Neuronal stem cell (in vitro differentiated cells): ENCODE data around the gene COQ5.

Source experiments
- DNase-seq: peaks from one replicate; pipeline ENCODE4 v3.0.0-alpha.2; 2013; ENCODE audit warnings: low spot score
- H2AFZ ChIP-seq: one replicate; pipeline ENCODE4 v1.6.1; 2013; ENCODE audit warnings: mild to moderate bottlenecking, low read length, inconsistent platforms
- H2AK5ac ChIP-seq: 2 replicates; pipeline ENCODE4 v1.6.1; 2013; ENCODE audit warnings: low read depth, mild to moderate bottlenecking, inconsistent platforms, low read length, moderate library complexity, mixed read lengths
- H2BK120ac ChIP-seq: 2 replicates; pipeline ENCODE4 v1.6.1; 2013; ENCODE audit warnings: low read depth, mild to moderate bottlenecking, inconsistent platforms, low read length, moderate library complexity, mixed read lengths
- H2BK12ac ChIP-seq: one replicate; pipeline ENCODE4 v1.6.1; 2013; ENCODE audit warnings: low read length, inconsistent platforms
- H2BK15ac ChIP-seq: 2 replicates; pipeline ENCODE4 v1.6.1; 2013; ENCODE audit warnings: mild to moderate bottlenecking, low read length, inconsistent platforms, mixed read lengths
- H2BK5ac ChIP-seq: one replicate; pipeline ENCODE4 v1.6.1; 2013; ENCODE audit warnings: inconsistent platforms, mild to moderate bottlenecking, low read length, moderate library complexity
- H3K14ac ChIP-seq: one replicate; pipeline ENCODE4 v1.6.1; 2013; ENCODE audit warnings: low read length, inconsistent platforms
- H3K18ac ChIP-seq: 2 replicates; pipeline ENCODE4 v1.6.1; 2013; ENCODE audit warnings: low read length, inconsistent platforms
- H3K23ac ChIP-seq: 2 replicates; pipeline ENCODE4 v1.6.1; 2013; ENCODE audit warnings: low read depth, mild to moderate bottlenecking, mixed read lengths, low read length, inconsistent platforms; ENCODE audit not compliant: poor library complexity
- H3K27ac ChIP-seq: replicated peaks from 3 replicates; pipeline ENCODE4 v1.5.1; 2013; ENCODE audit warnings: low read length, inconsistent platforms
- H3K27me3 ChIP-seq, 3 experiments: 2 replicates each; pipeline ENCODE4 v1.6.1; 2013; ENCODE audit warnings: low read length in 3 of 3, mild to moderate bottlenecking in 2 of 3, inconsistent platforms in 1 of 3, low read depth in 1 of 3, mixed read lengths in 1 of 3, moderate library complexity in 1 of 3; ENCODE audit not compliant: control insufficient read depth in 3 of 3, insufficient read depth in 3 of 3
- H3K36me3 ChIP-seq, 2 donors: replicated peaks in 1 of 2; 2 replicates each; pipeline ENCODE4 v1.6.1; 2013; ENCODE audit warnings: low read length in 2 of 2; ENCODE audit not compliant: control insufficient read depth in 2 of 2, insufficient read depth in 2 of 2
- H3K4ac ChIP-seq: 2 replicates; pipeline ENCODE4 v1.6.1; 2013; ENCODE audit warnings: inconsistent platforms, mild to moderate bottlenecking, low read length, moderate library complexity
- H3K4me1 ChIP-seq, 2 donors: 1 replicate in 1 of 2; 2 replicates in 1 of 2; pipeline ENCODE4 v1.6.1; 2013; ENCODE audit warnings: low read length in 2 of 2, low read depth in 1 of 2; ENCODE audit not compliant: control insufficient read depth in 2 of 2, insufficient read depth in 1 of 2
- H3K4me2 ChIP-seq: one replicate; pipeline ENCODE4 v1.6.1; 2013; ENCODE audit warnings: mild to moderate bottlenecking, low read length, inconsistent platforms; ENCODE audit not compliant: insufficient read depth, poor library complexity, severe bottlenecking
- H3K4me3 ChIP-seq, 2 donors: 2 replicates each; pipeline ENCODE4 v1.5.1; 2013; ENCODE audit warnings: low read length in 2 of 2, mild to moderate bottlenecking in 2 of 2, inconsistent platforms in 1 of 2, moderate library complexity in 1 of 2
- H3K79me1 ChIP-seq: one replicate; pipeline ENCODE4 v1.6.1; 2013; ENCODE audit warnings: low read depth, mild to moderate bottlenecking, inconsistent platforms, low read length, moderate library complexity
- H3K9ac ChIP-seq: one replicate; pipeline ENCODE4 v1.6.1; 2013; ENCODE audit warnings: mild to moderate bottlenecking, low read depth, low read length, inconsistent platforms; ENCODE audit not compliant: poor library complexity
- H3K9me3 ChIP-seq, 2 donors: replicated peaks in 1 of 2; 2 replicates each; pipeline versions ENCODE3 to v1.6.1; 2013; ENCODE audit warnings: low read length in 2 of 2, mild to moderate bottlenecking in 2 of 2, inconsistent platforms in 1 of 2, low read depth in 1 of 2, mixed read lengths in 1 of 2, moderate library complexity in 1 of 2; ENCODE audit not compliant: control insufficient read depth in 2 of 2, insufficient read depth in 1 of 2
- H4K8ac ChIP-seq: one replicate; pipeline ENCODE4 v1.6.1; 2013; ENCODE audit warnings: low read depth, mild to moderate bottlenecking, inconsistent platforms, low read length, moderate library complexity
- H4K91ac ChIP-seq: one replicate; pipeline ENCODE4 v1.6.1; 2013; ENCODE audit warnings: low read length, low read depth, mild to moderate bottlenecking, inconsistent platforms; ENCODE audit not compliant: poor library complexity
- WGBS, 2 donors: extraction: QIAGEN DNeasy Blood & Tissue Kit; methylation state at CpG; one replicate each; pipeline ENCODE4 v1.1.7; 2013; ENCODE audit warnings: missing lambda C conversion rate in 2 of 2, mixed read lengths in 1 of 2; ENCODE audit not compliant: insufficient read length in 2 of 2, insufficient replicate concordance in 1 of 2; ENCODE audit errors: extremely low coverage in 2 of 2; 5-methylcytosine and 5-hydroxymethylcytosine counted together

The COQ5 gene

DNA sequence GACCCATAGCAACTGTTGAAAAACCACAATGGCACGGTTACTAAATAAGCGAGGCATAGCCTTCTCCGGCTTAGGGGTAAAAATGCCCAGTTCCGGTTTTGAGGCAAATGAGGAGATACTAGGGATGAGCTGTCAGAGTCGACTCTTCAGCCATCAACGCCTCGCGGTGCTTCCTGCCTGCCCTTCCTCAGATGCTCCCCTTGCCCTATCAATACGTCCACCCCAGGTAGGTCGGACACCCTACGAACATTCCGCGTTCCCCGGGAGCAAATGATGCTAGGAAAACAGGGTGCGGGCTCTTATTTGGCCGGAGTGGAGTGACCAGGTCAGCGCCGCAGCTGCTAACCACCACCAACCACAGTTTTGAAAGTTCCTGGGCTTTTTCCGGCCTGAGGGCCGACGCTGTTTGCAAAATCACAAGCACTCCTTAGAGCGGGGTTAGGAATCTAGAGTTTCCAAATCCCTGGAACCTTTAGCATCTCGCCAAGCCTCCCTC, 60.6 kb downstream of the COQ5 start:
- no peak overlapping the region for H3K18ac ChIP-seq
- H3K14ac ChIP-seq = no peak overlapping the region
- H3K4me3 ChIP-seq = peak overlapping the region; percentile 96 to 99
- H3K9me3 ChIP-seq = no peaks in the 10 kb centered on the region
- no peak overlapping the region for H3K4ac ChIP-seq
- no peak overlapping the region for H4K91ac ChIP-seq
- peak overlapping the region; percentile 96 for H2AFZ ChIP-seq
- H3K4me2 ChIP-seq = peak overlapping the region; percentile 68
- DNase-seq = peak; percentile 31
- H3K79me1 ChIP-seq = peaks cover 5% of the 10 kb centered on the region
- no CpG with 5 or more reads among the region's 23 CpGs for WGBS, 2 donors
- peak overlapping the region; percentile 83 for H3K9ac ChIP-seq
- no peak overlapping the region for H2BK120ac ChIP-seq
- peaks cover 25 to 44% of the 10 kb centered on the region in 2 donors for H3K36me3 ChIP-seq
- no peak overlapping the region for H2BK15ac ChIP-seq
- H2AK5ac ChIP-seq = peak overlapping the region; percentile 99
- no peaks in the 10 kb centered on the region for H3K27me3 ChIP-seq
- peaks cover 2 to 10% of the 10 kb centered on the region in 2 donors for H3K4me1 ChIP-seq
- peak overlapping the region; percentile 95 for H3K27ac ChIP-seq
- no peak overlapping the region for H4K8ac ChIP-seq
- peak overlapping the region; percentile 98 for H2BK5ac ChIP-seq
- H3K23ac ChIP-seq = no peak overlapping the region
- no peak overlapping the region for H2BK12ac ChIP-seq

DNA sequence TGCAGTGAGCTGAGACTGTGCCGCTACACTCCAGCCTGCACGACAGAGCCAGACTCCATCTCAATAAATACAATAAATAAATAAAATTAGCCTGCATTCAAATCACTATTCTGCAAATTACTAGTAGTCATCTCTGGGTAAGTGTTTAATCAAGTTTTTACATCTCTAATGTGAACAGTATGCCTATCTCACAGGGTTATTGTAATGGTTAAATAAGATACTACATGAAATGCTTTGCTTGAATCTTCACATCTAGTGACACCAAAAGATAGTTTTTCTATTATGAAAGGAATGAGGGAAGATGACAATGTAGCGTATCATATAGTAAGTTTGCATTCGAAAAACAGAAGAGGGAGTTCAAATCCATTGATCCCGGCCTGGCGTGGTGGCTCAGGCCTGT, 61.5 kb downstream of the COQ5 start:
- Histone ChIP-seq H3K9me3 (no peaks in the 10 kb centered on the region), H2AFZ (no peak overlapping the region), H3K36me3 (peaks cover 33 to 53% of the 10 kb centered on the region in 2 donors), H3K4ac (no peak overlapping the region), H2BK5ac (no peak overlapping the region), H3K27me3 (no peaks in the 10 kb centered on the region), H3K9ac (peak overlapping the region; percentile 13), H3K18ac (no peak overlapping the region), H3K4me3 (no peak overlapping the region), H3K79me1 (peaks cover 5% of the 10 kb centered on the region), H4K91ac (no peak overlapping the region), H2BK15ac (no peak overlapping the region), H3K14ac (no peak overlapping the region), H3K23ac (no peak overlapping the region), H3K4me2 (no peak overlapping the region), H2BK120ac (no peak overlapping the region), H2BK12ac (no peak overlapping the region), H4K8ac (no peak overlapping the region), H2AK5ac (no peak overlapping the region), H3K4me1 (peaks cover 2 to 9% of the 10 kb centered on the region in 2 donors), H3K27ac (no peak overlapping the region)
- DNase-seq = no peak
- no CpG with 5 or more reads among the region's 6 CpGs for WGBS, 2 donors

- no peak overlapping the region for H2AK5ac ChIP-seq
- H3K27me3 ChIP-seq = no peaks in the 10 kb centered on the region
- H2BK120ac ChIP-seq = no peak overlapping the region
- no peak overlapping the region for H4K91ac ChIP-seq
- H3K27ac ChIP-seq = no peak overlapping the region
- no peak overlapping the region for H2BK15ac ChIP-seq
- no peak overlapping the region for H3K4me3 ChIP-seq
- DNase-seq = no peak
- no peak overlapping the region for H2BK12ac ChIP-seq
- H3K9ac ChIP-seq = no peak overlapping the region
- H3K36me3 ChIP-seq = peaks cover 37 to 60% of the 10 kb centered on the region in 2 donors
- no peak overlapping the region for H3K23ac ChIP-seq
- peak overlapping the region; percentile 20 for H4K8ac ChIP-seq
- peaks cover 2 to 7% of the 10 kb centered on the region in 2 donors for H3K4me1 ChIP-seq
- no peak overlapping the region for H2AFZ ChIP-seq
- H3K9me3 ChIP-seq = no peaks in the 10 kb centered on the region
- H3K14ac ChIP-seq = no peak overlapping the region
- H3K4ac ChIP-seq = no peak overlapping the region
- no peak overlapping the region for H2BK5ac ChIP-seq
- H3K79me1 ChIP-seq = peaks cover 5% of the 10 kb centered on the region
- WGBS, 2 donors = no CpG with 5 or more reads among the region's 8 CpGs
- H3K18ac ChIP-seq = no peak overlapping the region
- H3K4me2 ChIP-seq = no peak overlapping the region
Measured at GRCh38 chr12:120466560-120467315, 62.2 kb downstream of the COQ5 start.

DNA sequence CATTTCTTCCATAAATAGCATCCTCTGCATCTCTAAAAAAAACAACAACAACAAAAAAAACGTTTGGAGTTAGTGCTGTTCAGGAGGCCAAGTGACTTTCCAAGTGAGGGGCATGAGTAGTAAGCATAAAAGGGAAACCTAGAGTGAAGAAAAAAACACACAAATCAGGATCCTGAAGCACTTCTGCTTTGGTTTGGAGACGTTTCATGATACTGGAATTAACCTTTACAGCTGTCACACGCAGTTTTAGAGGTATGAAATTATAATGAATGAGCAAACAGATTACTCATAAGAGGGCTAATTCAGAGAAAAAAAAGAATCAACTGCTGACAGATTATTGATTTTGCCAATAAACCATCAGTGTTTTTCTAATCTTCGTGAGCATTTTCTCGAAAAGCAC, 63.2 kb downstream of the COQ5 start:
- Histone ChIP-seq H3K14ac (no peak overlapping the region), H3K27me3 (no peaks in the 10 kb centered on the region), H2BK15ac (no peak overlapping the region), H3K4me3 (no peak overlapping the region), H3K4ac (no peak overlapping the region), H3K9me3 (no peaks in the 10 kb centered on the region), H2BK12ac (no peak overlapping the region), H3K23ac (no peak overlapping the region), H2BK5ac (no peak overlapping the region), H2AFZ (no peak overlapping the region), H4K91ac (no peak overlapping the region), H3K79me1 (peaks cover 5% of the 10 kb centered on the region), H3K4me1 (peaks cover 2 to 7% of the 10 kb centered on the region in 2 donors), H3K9ac (no peak overlapping the region), H3K36me3 (peaks cover 42 to 70% of the 10 kb centered on the region in 2 donors), H2AK5ac (no peak overlapping the region), H3K27ac (no peak overlapping the region), H4K8ac (no peak overlapping the region), H3K4me2 (no peak overlapping the region), H2BK120ac (no peak overlapping the region), H3K18ac (no peak overlapping the region)
- no CpG with 5 or more reads among the region's 5 CpGs for WGBS, 2 donors
- DNase-seq = no peak
